ENCODE results near the gene AKT1S1. TPM values are rescaled to one million over a fixed set of nuclear protein-coding genes. Genes with fewer than 3 reads are reported as not detected.

Gene AKT1S1
- total RNA-seq, 1 donor from 2014 or later = 29.4 TPM

- no peak overlapping the region for H3K4me3 ChIP-seq
- intact Hi-C loops (cut with DNase I) = no loop called here
- no peaks in the 10 kb centered on the region for H3K9me3 ChIP-seq
- DNase-seq = no peak
- no peak for TF ChIP-seq CTCF (IDR thresholded peaks at IDR 0.05)
- H3K27ac ChIP-seq = no peak overlapping the region
- H3K27me3 ChIP-seq = no peaks in the 10 kb centered on the region
- no peak for ATAC-seq
- H3K36me3 ChIP-seq = peaks cover 41% of the 10 kb centered on the region
- H3K4me1 ChIP-seq = no peaks in the 10 kb centered on the region
Measured at GRCh38 chr19:49838885-49839588, 38.1 kb downstream of the AKT1S1 start.

GRCh38 chr19:49837425-49837824 is 39.7 kb downstream of the AKT1S1 start:
- DNase-seq (no peak), ATAC-seq (no peak)
- H3K4me1 ChIP-seq = no peaks in the 10 kb centered on the region
- H3K9me3 ChIP-seq = no peaks in the 10 kb centered on the region
- no peaks in the 10 kb centered on the region for H3K27me3 ChIP-seq
- TF ChIP-seq CTCF (IDR thresholded peaks at IDR 0.05) = no peak
- no peak overlapping the region for H3K4me3 ChIP-seq
- intact Hi-C loops (cut with DNase I) = no loop called here
- peaks cover 58% of the 10 kb centered on the region for H3K36me3 ChIP-seq
- H3K27ac ChIP-seq = no peak overlapping the region

- Histone ChIP-seq H3K4me3 (no peak overlapping the region), H3K36me3 (peaks cover 62% of the 10 kb centered on the region), H3K27ac (no peak overlapping the region), H3K27me3 (no peaks in the 10 kb centered on the region), H3K9me3 (no peaks in the 10 kb centered on the region), H3K4me1 (no peaks in the 10 kb centered on the region)
- intact Hi-C loops (cut with DNase I) = no loop called here
- DNase-seq (no peak), ATAC-seq (no peak)
- TF ChIP-seq CTCF (IDR thresholded peaks at IDR 0.05) = no peak
Measured at GRCh38 chr19:49837009-49837310, 40.2 kb downstream of the AKT1S1 start.

GRCh38 chr19:49836176-49837008 is 40.8 kb downstream of the AKT1S1 start:
- Histone ChIP-seq H3K9me3 (no peaks in the 10 kb centered on the region), H3K36me3 (peaks cover 68% of the 10 kb centered on the region), H3K27ac (no peak overlapping the region), H3K4me1 (no peaks in the 10 kb centered on the region), H3K27me3 (no peaks in the 10 kb centered on the region), H3K4me3 (no peak overlapping the region)
- no peak for TF ChIP-seq CTCF (IDR thresholded peaks at IDR 0.05)
- no peak for DNase-seq
- intact Hi-C loops (cut with DNase I) = no loop called here
- no peak for ATAC-seq

- no peaks in the 10 kb centered on the region for H3K9me3 ChIP-seq
- no peaks in the 10 kb centered on the region for H3K4me1 ChIP-seq
- no peak overlapping the region for H3K27ac ChIP-seq
- intact Hi-C loops (cut with DNase I) = no loop called here
- ATAC-seq (no peak), DNase-seq (no peak)
- H3K27me3 ChIP-seq = no peaks in the 10 kb centered on the region
- TF ChIP-seq CTCF (IDR thresholded peaks at IDR 0.05) = no peak
- H3K36me3 ChIP-seq = peaks cover 76% of the 10 kb centered on the region
- no peak overlapping the region for H3K4me3 ChIP-seq
Measured at GRCh38 chr19:49835562-49835961, 41.6 kb downstream of the AKT1S1 start.
